ENCODE measurements around the gene HNRNPH2. TPM values are rescaled to one million over a fixed set of nuclear protein-coding genes. Genes with fewer than 3 reads are reported as not detected.

The HNRNPH2 gene
- total and polyA plus RNA-seq, 10 of the 15 experiments (the other 5 are each of a cell fraction or from before 2014, with no cell fraction given), result 34.5 to 102 (median 61.4) TPM

DNA sequence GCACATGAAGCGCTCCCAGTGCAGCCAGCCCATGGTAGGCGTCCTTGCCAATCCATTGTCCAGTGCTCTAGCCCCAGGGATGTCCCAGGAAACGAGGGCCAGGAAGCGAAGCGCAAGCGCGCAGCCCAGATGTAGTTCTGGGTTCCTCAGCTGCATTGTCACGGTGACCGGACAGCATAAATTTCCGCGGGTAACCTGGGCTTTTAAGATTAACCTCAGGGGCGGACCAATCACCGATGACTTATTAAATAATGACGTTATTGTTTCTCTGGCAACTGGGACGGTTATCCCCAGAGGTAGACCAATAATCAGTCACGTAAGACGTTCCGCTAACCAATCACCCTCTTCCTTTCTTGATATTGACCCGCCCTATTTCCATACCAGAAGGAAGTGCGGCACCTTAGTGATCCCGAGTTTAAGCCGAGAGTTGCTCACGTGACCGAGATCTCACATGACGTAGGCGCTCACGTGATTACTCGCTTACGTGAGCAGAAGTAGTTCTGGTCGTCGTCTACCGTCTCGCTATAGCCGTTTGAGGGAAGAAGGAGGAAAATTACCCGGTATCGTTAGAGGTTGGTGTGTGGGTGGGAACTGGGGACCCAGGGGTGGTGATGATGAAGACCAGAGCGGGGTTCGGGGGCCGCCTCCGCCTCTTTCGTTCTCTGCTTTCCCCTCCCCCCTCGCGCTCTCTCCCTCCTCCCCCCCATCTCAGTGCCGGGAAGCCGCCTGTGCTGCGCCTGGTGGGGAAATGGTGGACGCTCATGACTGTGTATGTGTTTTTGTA, at the start of gene HNRNPH2, which contains the start of gene GLA (continued):
- TF ChIP-seq, protein P1, sequence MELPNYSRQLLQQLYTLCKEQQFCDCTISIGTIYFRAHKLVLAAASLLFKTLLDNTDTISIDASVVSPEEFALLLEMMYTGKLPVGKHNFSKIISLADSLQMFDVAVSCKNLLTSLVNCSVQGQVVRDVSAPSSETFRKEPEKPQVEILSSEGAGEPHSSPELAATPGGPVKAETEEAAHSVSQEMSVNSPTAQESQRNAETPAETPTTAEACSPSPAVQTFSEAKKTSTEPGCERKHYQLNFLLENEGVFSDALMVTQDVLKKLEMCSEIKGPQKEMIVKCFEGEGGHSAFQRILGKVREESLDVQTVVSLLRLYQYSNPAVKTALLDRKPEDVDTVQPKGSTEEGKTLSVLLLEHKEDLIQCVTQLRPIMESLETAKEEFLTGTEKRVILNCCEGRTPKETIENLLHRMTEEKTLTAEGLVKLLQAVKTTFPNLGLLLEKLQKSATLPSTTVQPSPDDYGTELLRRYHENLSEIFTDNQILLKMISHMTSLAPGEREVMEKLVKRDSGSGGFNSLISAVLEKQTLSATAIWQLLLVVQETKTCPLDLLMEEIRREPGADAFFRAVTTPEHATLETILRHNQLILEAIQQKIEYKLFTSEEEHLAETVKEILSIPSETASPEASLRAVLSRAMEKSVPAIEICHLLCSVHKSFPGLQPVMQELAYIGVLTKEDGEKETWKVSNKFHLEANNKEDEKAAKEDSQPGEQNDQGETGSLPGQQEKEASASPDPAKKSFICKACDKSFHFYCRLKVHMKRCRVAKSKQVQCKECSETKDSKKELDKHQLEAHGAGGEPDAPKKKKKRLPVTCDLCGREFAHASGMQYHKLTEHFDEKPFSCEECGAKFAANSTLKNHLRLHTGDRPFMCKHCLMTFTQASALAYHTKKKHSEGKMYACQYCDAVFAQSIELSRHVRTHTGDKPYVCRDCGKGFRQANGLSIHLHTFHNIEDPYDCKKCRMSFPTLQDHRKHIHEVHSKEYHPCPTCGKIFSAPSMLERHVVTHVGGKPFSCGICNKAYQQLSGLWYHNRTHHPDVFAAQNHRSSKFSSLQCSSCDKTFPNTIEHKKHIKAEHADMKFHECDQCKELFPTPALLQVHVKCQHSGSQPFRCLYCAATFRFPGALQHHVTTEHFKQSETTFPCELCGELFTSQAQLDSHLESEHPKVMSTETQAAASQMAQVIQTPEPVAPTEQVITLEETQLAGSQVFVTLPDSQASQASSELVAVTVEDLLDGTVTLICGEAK (IDR thresholded peaks at IDR 0.05; ENCODE audit: borderline replicate concordance), result peak; percentile 59; the same call in 1 of the 2 replicates
- TF ChIP-seq ASH2L (IDR thresholded peaks at IDR 0.05; ENCODE audit: borderline replicate concordance, low read depth) (no peak), CHD2 (IDR thresholded peaks at IDR 0.05; ENCODE audit: borderline replicate concordance, low read depth, low read length) (peak; percentile 75; the same call in 1 of the 2 replicates), NRF1 (conservative IDR thresholded peaks at IDR 0.05; ENCODE audit: low read depth, low read length) (no peak), LARP7 (IDR thresholded peaks at IDR 0.05) (no peak), WRNIP1 (IDR thresholded peaks at IDR 0.05; ENCODE audit: borderline replicate concordance, low read depth, low read length) (no peak), CREB1 (IDR thresholded peaks at IDR 0.05; ENCODE audit: low read depth) (peak; percentile 96), RBBP5 (conservative IDR thresholded peaks at IDR 0.05) (no peak), SMC3 (IDR thresholded peaks at IDR 0.05; ENCODE audit: borderline replicate concordance, low read length) (no peak), KAT2A (conservative IDR thresholded peaks at IDR 0.05; ENCODE audit: control insufficient read depth, low read depth, low read length) (no peak), ZNF24 (IDR thresholded peaks at IDR 0.05) (no peak), ZNF217 (IDR thresholded peaks at IDR 0.05) (no peak), POLR2AphosphoS5 (IDR thresholded peaks at IDR 0.05; ENCODE audit: low read length) (peak; percentile 81), POLR2AphosphoS2 (IDR thresholded peaks at IDR 0.05; ENCODE audit: low read depth, low read length) (no peak), BACH1 (IDR thresholded peaks at IDR 0.05; ENCODE audit: borderline replicate concordance) (0 out of 2 replicates have a peak, but pooled peaks have one; percentile 45), TAF1 (IDR thresholded peaks at IDR 0.05; ENCODE audit: borderline replicate concordance, low read depth, low read length) (0 out of 2 replicates have a peak, but pooled peaks have one; percentile 46), TBL1XR1 (IDR thresholded peaks at IDR 0.05; ENCODE audit: low read depth, low read length) (0 out of 2 replicates have a peak, but pooled peaks have one; percentile 32), RELA (IDR thresholded peaks at IDR 0.05; ENCODE audit: borderline replicate concordance, partially characterized antibody) (peak; percentile 84), JUND (IDR thresholded peaks at IDR 0.05; ENCODE audit: low read depth, low read length) (no peak), RCOR1 (conservative IDR thresholded peaks at IDR 0.05; ENCODE audit: low read depth, low read length) (no peak), IKZF1 (conservative IDR thresholded peaks at IDR 0.05) (0 out of 2 replicates have a peak, but pooled peaks have one; percentile 51), TARDBP (IDR thresholded peaks at IDR 0.05; ENCODE audit: borderline replicate concordance) (no peak), GATAD2B (conservative IDR thresholded peaks at IDR 0.05; ENCODE audit: low read depth) (no peak)
- TF ChIP-seq, protein P2, sequence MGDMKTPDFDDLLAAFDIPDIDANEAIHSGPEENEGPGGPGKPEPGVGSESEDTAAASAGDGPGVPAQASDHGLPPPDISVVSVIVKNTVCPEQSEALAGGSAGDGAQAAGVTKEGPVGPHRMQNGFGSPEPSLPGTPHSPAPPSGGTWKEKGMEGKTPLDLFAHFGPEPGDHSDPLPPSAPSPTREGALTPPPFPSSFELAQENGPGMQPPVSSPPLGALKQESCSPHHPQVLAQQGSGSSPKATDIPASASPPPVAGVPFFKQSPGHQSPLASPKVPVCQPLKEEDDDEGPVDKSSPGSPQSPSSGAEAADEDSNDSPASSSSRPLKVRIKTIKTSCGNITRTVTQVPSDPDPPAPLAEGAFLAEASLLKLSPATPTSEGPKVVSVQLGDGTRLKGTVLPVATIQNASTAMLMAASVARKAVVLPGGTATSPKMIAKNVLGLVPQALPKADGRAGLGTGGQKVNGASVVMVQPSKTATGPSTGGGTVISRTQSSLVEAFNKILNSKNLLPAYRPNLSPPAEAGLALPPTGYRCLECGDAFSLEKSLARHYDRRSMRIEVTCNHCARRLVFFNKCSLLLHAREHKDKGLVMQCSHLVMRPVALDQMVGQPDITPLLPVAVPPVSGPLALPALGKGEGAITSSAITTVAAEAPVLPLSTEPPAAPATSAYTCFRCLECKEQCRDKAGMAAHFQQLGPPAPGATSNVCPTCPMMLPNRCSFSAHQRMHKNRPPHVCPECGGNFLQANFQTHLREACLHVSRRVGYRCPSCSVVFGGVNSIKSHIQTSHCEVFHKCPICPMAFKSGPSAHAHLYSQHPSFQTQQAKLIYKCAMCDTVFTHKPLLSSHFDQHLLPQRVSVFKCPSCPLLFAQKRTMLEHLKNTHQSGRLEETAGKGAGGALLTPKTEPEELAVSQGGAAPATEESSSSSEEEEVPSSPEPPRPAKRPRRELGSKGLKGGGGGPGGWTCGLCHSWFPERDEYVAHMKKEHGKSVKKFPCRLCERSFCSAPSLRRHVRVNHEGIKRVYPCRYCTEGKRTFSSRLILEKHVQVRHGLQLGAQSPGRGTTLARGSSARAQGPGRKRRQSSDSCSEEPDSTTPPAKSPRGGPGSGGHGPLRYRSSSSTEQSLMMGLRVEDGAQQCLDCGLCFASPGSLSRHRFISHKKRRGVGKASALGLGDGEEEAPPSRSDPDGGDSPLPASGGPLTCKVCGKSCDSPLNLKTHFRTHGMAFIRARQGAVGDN (IDR thresholded peaks at IDR 0.05), result 0 out of 2 replicates have a peak, but pooled peaks have one; percentile 23
